Colonic mucosa (tissue), 4 donors: ENCODE results near the gene AQP5. TPM values are rescaled to one million over a fixed set of nuclear protein-coding genes. Genes with fewer than 3 reads are reported as not detected.

Source experiments
- DNase-seq: peaks from one replicate; pipeline ENCODE4 v3.0.0-alpha.2; 2020
- H3K27ac ChIP-seq: fragments of 200-600 bp; one replicate; pipeline ENCODE4 v1.8.0; 2021
- H3K27me3 ChIP-seq: fragments of 200-600 bp; one replicate; pipeline ENCODE4 v1.8.0; 2021
- H3K36me3 ChIP-seq: fragments of 200-600 bp; one replicate; pipeline ENCODE4 v1.8.0; 2021
- H3K4me1 ChIP-seq: fragments of 200-600 bp; one replicate; pipeline ENCODE4 v1.8.0; 2021; ENCODE audit warnings: mild to moderate bottlenecking
- H3K4me3 ChIP-seq: fragments of 200-600 bp; one replicate; pipeline ENCODE4 v1.8.0; 2021
- H3K9ac ChIP-seq, 2 donors: one replicate each; pipeline ENCODE4 v1.7.0; 2013; ENCODE audit warnings: control low read depth in 2 of 2, low read depth in 2 of 2, low read length in 2 of 2
- H3K9me3 ChIP-seq: fragments of 200-600 bp; one replicate; pipeline ENCODE4 v1.8.0; 2021
- intact Hi-C: fragments of 100-400 bp; cut with DNase I; formaldehyde crosslinking; loops from one replicate; pipeline ENCODE4 v1.14.1; 2022
- total RNA-seq, 2 donors: library from RNA; stranded (reverse); fragmentation: NEBNext Ultra II Directional in 1 of 2; extraction: Animal tissue kit (Norgen Biotek cat#: 25700) in 1 of 2; gene quantifications; one replicate each; pipeline ENCODE4 v1.2.1, GENCODE V29; 2021
- TF ChIP-seq, protein P1 (sequence below): fragments of 200-600 bp; IDR thresholded peaks from one replicate; pipeline ENCODE4 v1.8.0; 2022; ENCODE audit warnings: antibody characterized with exemption, mild to moderate bottlenecking
- donor health status: healthy.
- donor health status: DM: no; HTN: no; CAD: no.
- donor health status: DM: no; HTN: no; CAD: no.

The AQP5 gene
- total RNA-seq, 2 donors from 2014 or later: not detected

DNA sequence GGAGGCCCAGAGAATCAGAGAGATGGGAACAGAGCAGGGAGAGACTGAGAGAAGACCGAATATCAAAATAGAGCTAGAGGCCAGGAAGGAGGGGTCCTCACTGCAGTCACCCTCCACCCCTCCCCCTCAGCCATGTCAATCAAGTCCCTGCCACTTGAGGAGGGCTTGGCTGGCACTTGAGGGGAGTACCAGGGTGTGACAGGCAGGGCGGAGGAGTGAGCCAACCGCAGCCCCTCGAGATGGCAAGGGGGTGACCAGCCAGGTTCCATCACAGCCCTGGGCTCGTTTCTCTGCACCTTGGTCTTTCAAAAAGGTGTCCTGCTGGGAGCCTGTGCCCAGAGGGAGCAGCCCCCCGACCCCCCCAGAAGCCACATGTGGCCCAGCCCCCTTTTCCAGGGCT, 4.2 kb downstream of the AQP5 start:
- no peak for DNase-seq
- intact Hi-C loops: no loop called here
- Histone ChIP-seq H3K27me3 (peaks cover 7% of the 10 kb centered on the region), H3K9ac (no peak overlapping the region), H3K36me3 (no peaks in the 10 kb centered on the region), H3K4me1 (peaks cover 6% of the 10 kb centered on the region), H3K4me3 (no peak overlapping the region), H3K27ac (no peak overlapping the region), H3K9me3 (no peaks in the 10 kb centered on the region)
- TF ChIP-seq, protein P1, sequence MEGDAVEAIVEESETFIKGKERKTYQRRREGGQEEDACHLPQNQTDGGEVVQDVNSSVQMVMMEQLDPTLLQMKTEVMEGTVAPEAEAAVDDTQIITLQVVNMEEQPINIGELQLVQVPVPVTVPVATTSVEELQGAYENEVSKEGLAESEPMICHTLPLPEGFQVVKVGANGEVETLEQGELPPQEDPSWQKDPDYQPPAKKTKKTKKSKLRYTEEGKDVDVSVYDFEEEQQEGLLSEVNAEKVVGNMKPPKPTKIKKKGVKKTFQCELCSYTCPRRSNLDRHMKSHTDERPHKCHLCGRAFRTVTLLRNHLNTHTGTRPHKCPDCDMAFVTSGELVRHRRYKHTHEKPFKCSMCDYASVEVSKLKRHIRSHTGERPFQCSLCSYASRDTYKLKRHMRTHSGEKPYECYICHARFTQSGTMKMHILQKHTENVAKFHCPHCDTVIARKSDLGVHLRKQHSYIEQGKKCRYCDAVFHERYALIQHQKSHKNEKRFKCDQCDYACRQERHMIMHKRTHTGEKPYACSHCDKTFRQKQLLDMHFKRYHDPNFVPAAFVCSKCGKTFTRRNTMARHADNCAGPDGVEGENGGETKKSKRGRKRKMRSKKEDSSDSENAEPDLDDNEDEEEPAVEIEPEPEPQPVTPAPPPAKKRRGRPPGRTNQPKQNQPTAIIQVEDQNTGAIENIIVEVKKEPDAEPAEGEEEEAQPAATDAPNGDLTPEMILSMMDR: no peak

DNA sequence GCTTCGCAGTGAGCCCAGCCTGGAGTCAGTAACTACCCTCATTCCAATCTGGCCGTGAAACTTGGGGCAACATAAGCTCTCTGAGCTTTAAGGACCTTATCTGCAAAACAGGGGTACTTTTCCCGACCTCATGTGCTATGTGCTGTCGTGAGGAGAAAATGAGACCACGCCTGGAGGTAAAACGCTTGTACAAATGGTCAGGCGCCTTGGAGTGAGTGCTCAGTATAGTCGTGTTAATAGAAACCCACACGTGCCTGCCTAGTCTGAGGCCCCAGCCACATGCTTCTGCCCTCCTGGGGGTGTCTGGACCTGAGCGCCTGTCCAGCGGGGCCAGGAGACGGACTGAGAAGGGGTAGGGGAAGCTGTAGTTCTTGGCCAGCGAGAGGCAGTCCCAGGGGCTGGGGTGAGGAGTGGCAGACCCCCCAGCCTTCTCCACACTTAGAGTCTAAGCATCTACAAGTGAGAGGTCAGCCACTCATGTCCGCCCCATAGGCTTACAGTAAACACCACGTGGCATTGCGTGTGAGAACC, 4.9 kb downstream of the AQP5 start:
- Histone ChIP-seq H3K9me3 (no peaks in the 10 kb centered on the region), H3K27me3 (no peaks in the 10 kb centered on the region), H3K27ac (no peak overlapping the region), H3K4me3 (no peak overlapping the region), H3K9ac (no peak overlapping the region), H3K36me3 (no peaks in the 10 kb centered on the region), H3K4me1 (no peaks in the 10 kb centered on the region)
- TF ChIP-seq, protein P1: no peak
- intact Hi-C loops: no loop called here
- DNase-seq: no peak

DNA sequence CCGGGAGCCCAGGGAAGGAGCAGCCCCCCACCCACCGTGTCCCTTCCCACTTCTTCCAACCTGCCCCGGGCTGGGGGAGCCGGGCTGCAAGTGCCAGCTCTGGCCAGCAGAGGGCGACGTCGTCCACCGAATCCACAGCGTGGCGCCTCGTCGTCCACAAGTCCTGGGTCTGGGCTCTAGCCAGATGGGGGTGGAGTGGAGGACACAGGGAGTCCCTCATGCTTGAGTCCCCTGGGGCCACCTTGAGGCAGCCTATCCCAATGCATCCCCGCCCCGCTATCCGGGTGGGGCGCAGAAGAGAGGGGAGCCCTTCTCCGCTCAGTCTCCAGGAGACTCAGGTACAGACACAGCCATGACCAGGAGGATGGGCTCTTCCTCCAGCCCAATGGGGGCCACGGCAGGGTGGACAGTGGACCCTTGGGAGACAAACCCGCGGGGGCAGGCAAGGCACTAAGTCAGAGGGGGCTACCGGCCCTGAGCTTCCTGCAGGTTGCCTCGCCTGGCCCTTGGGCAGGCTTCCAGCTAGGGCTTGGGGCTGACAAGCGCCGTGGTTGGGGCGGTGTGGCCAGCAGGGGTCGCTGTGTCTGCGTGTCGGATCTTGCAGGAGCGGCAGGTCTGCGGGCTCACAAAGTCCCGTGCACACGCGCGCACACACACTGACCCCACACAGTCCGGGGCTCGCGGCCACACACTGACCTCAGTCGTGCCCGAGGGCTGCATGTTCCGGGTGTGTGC, 5.5 kb downstream of the AQP5 start:
- Histone ChIP-seq H3K27me3 (no peaks in the 10 kb centered on the region), H3K4me3 (peak overlapping the region; percentile 33), H3K4me1 (no peaks in the 10 kb centered on the region), H3K27ac (no peak overlapping the region), H3K9me3 (no peaks in the 10 kb centered on the region), H3K36me3 (no peaks in the 10 kb centered on the region), H3K9ac (peak overlapping the region in 1 of 2 donors; percentile 30)
- peak; percentile 95 for DNase-seq
- TF ChIP-seq, protein P1: peak; percentile 70
- intact Hi-C loops: no loop called here

DNA sequence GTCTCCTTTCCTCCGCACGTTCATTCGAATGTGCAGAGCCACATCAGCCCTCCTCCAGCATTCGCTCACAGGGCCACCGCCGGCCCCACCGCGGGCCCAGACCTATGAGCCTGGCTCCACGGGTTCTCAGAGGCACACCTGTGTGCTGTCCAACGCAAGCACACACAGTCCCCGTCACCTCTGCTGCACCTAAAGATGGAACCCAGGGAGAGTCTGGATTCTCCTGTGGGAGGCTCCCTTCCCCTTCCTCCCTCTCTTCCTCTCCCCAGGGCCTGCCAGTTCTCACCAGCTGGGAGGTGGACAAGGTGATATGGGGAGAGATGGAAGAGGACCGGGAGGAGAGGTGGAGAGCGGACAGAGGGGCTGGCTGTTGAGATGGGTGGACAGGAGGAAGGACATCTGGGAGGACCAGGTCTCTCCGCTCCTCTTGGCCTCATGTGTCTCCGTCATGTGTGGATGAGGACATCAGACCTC, 6.1 kb downstream of the AQP5 start:
- Histone ChIP-seq H3K27ac (no peak overlapping the region), H3K27me3 (no peaks in the 10 kb centered on the region), H3K9me3 (no peaks in the 10 kb centered on the region), H3K36me3 (no peaks in the 10 kb centered on the region), H3K9ac (peak overlapping the region in 1 of 2 donors; percentile 16), H3K4me3 (peak overlapping the region; percentile 33), H3K4me1 (no peaks in the 10 kb centered on the region)
- TF ChIP-seq, protein P1: no peak
- intact Hi-C loops: no loop called here
- DNase-seq: no peak

DNA sequence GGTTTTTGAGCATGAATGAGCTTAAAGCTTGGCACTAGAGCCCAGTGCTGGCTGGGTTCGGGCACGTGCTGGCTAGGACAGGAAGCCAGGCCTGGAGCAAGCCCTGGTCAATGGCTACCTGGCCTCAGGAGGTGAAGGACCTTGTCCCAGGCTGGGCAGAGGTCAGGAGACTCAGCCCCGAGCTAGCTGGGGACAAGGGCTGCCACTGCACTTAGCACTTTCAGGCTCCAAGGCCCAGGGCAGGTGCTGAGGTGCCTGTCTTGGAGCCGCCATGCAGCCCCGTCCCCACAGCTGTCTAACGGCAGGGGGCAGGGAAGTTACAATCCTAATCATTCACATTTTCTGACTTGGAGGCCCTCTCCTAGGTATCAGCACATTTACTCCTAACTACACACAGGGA, 6.8 kb downstream of the AQP5 start:
- no peaks in the 10 kb centered on the region for H3K27me3 ChIP-seq
- intact Hi-C loops: no loop called here
- TF ChIP-seq, protein P1: no peak

More for the DNA sequence above, 6.8 kb downstream of the AQP5 start:
- no peak for DNase-seq
- Histone ChIP-seq H3K4me3 (no peak overlapping the region), H3K36me3 (no peaks in the 10 kb centered on the region), H3K9me3 (no peaks in the 10 kb centered on the region), H3K27ac (no peak overlapping the region), H3K4me1 (no peaks in the 10 kb centered on the region), H3K9ac (no peak overlapping the region)
